GM23248 (cell line): ENCODE results near the gene CXCL10.

Experiments
- EZH2 ChIP-seq: fragments of 200-600 bp; sonication (generic); IDR thresholded peaks from 2 replicates; pipeline ENCODE4 v1.6.1; 2018; ENCODE audit warnings: antibody characterized with exemption, mild to moderate bottlenecking; ENCODE audit not compliant: insufficient read depth, poor library complexity, severe bottlenecking
- EZH2phosphoT487 ChIP-seq: fragments of 200-600 bp; sonication (generic); IDR thresholded peaks from 2 replicates; pipeline ENCODE4 v1.6.1; 2018; ENCODE audit warnings: antibody characterized with exemption, moderate library complexity, mild to moderate bottlenecking, low read depth; ENCODE audit not compliant: insufficient read depth

DNA sequence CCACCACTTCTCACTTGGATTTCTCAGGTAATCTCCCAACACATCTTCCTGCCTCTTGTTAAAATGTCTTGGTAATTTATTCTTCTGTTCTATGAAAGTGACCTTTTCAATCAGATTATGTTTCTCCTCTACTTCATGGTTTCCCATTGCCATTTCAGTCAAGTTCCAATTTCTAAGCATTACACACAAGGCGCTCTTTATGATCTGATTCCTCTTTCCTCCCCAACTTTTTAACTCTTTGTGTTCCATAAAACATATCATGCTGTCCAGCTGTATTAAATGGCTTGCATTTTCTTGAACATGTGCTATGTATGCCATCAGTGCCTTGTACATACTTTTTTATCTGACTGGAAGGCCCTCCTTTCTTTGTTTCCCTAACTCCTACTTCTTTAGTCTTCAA lies 38.1 kb upstream of the CXCL10 start:
- TF ChIP-seq EZH2 (no peak), EZH2phosphoT487 (no peak)
